Naive B cell (primary cell): ENCODE measurements around the gene ANO2. TPM values are rescaled to one million over a fixed set of nuclear protein-coding genes. Genes with fewer than 3 reads are reported as not detected.

Experiments
- ATAC-seq, 2 donors: fragments of 150-1000 bp; cut with Tn5 transposase; 2 replicates each; pipeline ENCODE4 v1.10.0; 2021; ENCODE audit warnings: low read depth in 2 of 2, mild to moderate bottlenecking in 2 of 2, moderate library complexity in 2 of 2
- DNase-seq: peaks from one replicate; pipeline ENCODE4 v3.0.0; 2022
- H3K27ac Mint-ChIP-seq, 6 donors: one replicate each; pipeline ENCODE4 v1.8.0; 2020 to 2022; ENCODE audit warnings: mild to moderate bottlenecking in 6 of 6, mixed read lengths in 6 of 6, moderate library complexity in 5 of 6, inconsistent platforms in 2 of 6
- H3K27me3 Mint-ChIP-seq, 3 donors: one replicate each; pipeline ENCODE4 v1.8.0; 2021 to 2022; ENCODE audit warnings: mixed read lengths in 3 of 3, mild to moderate bottlenecking in 1 of 3
- H3K36me3 Mint-ChIP-seq, 2 donors: one replicate each; pipeline ENCODE4 v1.8.0; 2020 to 2022; ENCODE audit warnings: mixed read lengths in 2 of 2, inconsistent platforms in 1 of 2, mild to moderate bottlenecking in 1 of 2
- H3K4me1 Mint-ChIP-seq, 3 donors: one replicate each; pipeline ENCODE4 v1.8.0; 2020 to 2022; ENCODE audit warnings: mixed read lengths in 3 of 3, inconsistent platforms in 1 of 3, mild to moderate bottlenecking in 1 of 3, moderate library complexity in 1 of 3
- H3K4me3 Mint-ChIP-seq, 8 donors: one replicate each; pipeline ENCODE4 v1.8.0; 2020 to 2022; ENCODE audit warnings: mild to moderate bottlenecking in 8 of 8, mixed read lengths in 8 of 8, moderate library complexity in 8 of 8, inconsistent platforms in 2 of 8
- H3K9me3 Mint-ChIP-seq, 7 donors: one replicate each; pipeline ENCODE4 v1.8.0; 2020 to 2022; ENCODE audit warnings: mixed read lengths in 7 of 7, mild to moderate bottlenecking in 5 of 7, inconsistent platforms in 2 of 7, moderate library complexity in 1 of 7
- polyA plus RNA-seq, 6 donors: library from polyadenylated mRNA; unstranded; fragments of 300-500 nt; fragmentation: Illumina TruSeq; gene quantifications; one replicate each; pipeline ENCODE4 v1.2.3, GENCODE V29; 2021; ENCODE audit warnings: low read depth in 6 of 6

The ANO2 gene
- polyA plus RNA-seq, 6 donors from 2014 or later = not detected

- no peaks in the 10 kb centered on the region for H3K36me3 Mint-ChIP-seq
- H3K4me1 Mint-ChIP-seq = peaks cover 4 to 22% (median 5%) of the 10 kb centered on the region in 3 donors
- no peak for DNase-seq
- H3K27me3 Mint-ChIP-seq = peaks cover 37 to 48% (median 40%) of the 10 kb centered on the region in 3 donors
- no peak overlapping the region for H3K27ac Mint-ChIP-seq
- peaks cover 0 to 4% (median 0%) of the 10 kb centered on the region in 7 donors for H3K9me3 Mint-ChIP-seq
- H3K4me3 Mint-ChIP-seq = peak overlapping the region in 1 of 8 donors; percentile 52
- ATAC-seq = no peak
Observed at GRCh38 chr12:5884866-5885265, 60.2 kb downstream of the ANO2 start.

- DNase-seq (no peak), ATAC-seq (no peak)
- Mint-ChIP-seq H3K4me3 (no peak overlapping the region), H3K4me1 (peaks cover 4 to 19% (median 5%) of the 10 kb centered on the region in 3 donors), H3K9me3 (peaks cover 0 to 1% (median 0%) of the 10 kb centered on the region in 7 donors), H3K27me3 (peaks cover 37 to 48% (median 40%) of the 10 kb centered on the region in 3 donors), H3K27ac (no peak overlapping the region), H3K36me3 (no peaks in the 10 kb centered on the region)
Observed at GRCh38 chr12:5884285-5884684, 60.8 kb downstream of the ANO2 start.

GRCh38 chr12:5882511-5883190 lies 62.4 kb downstream of the ANO2 start:
- ATAC-seq = no peak
- Mint-ChIP-seq H3K36me3 (no peaks in the 10 kb centered on the region), H3K4me3 (no peak overlapping the region), H3K27ac (peak overlapping the region in 1 of 6 donors; percentile 5), H3K4me1 (peaks cover 0 to 10% (median 0%) of the 10 kb centered on the region in 3 donors), H3K9me3 (no peaks in the 10 kb centered on the region), H3K27me3 (peaks cover 29 to 40% (median 39%) of the 10 kb centered on the region in 3 donors)
- DNase-seq = no peak

- Mint-ChIP-seq H3K4me3 (no peak overlapping the region), H3K36me3 (no peaks in the 10 kb centered on the region), H3K27ac (no peak overlapping the region), H3K27me3 (peaks cover 30 to 43% (median 40%) of the 10 kb centered on the region in 3 donors), H3K9me3 (no peaks in the 10 kb centered on the region), H3K4me1 (peaks cover 0 to under 1% (median 0%) of the 10 kb centered on the region in 3 donors)
- ATAC-seq (no peak), DNase-seq (no peak)
Observed at GRCh38 chr12:5881666-5882065, 63.4 kb downstream of the ANO2 start.

- Mint-ChIP-seq H3K9me3 (no peaks in the 10 kb centered on the region), H3K4me1 (no peaks in the 10 kb centered on the region), H3K4me3 (no peak overlapping the region), H3K36me3 (no peaks in the 10 kb centered on the region), H3K27ac (no peak overlapping the region), H3K27me3 (peaks cover 27 to 39% (median 38%) of the 10 kb centered on the region in 3 donors)
- no peak for DNase-seq
- ATAC-seq = no peak
Observed at GRCh38 chr12:5881101-5881606, 63.9 kb downstream of the ANO2 start.

- DNase-seq = no peak
- no peak for ATAC-seq
- Mint-ChIP-seq H3K27ac (no peak overlapping the region), H3K4me1 (no peaks in the 10 kb centered on the region), H3K27me3 (peaks cover 5 to 24% (median 15%) of the 10 kb centered on the region in 3 donors), H3K9me3 (no peaks in the 10 kb centered on the region), H3K4me3 (no peak overlapping the region), H3K36me3 (peaks cover 0 to 7% of the 10 kb centered on the region in 2 donors)
Observed at GRCh38 chr12:5875851-5876250, 69.2 kb downstream of the ANO2 start.

GRCh38 chr12:5874514-5874913 lies 70.5 kb downstream of the ANO2 start:
- Mint-ChIP-seq H3K9me3 (no peaks in the 10 kb centered on the region), H3K27me3 (peaks cover 5 to 24% (median 13%) of the 10 kb centered on the region in 3 donors), H3K36me3 (peaks cover 0 to 7% of the 10 kb centered on the region in 2 donors), H3K4me3 (no peak overlapping the region), H3K27ac (no peak overlapping the region), H3K4me1 (no peaks in the 10 kb centered on the region)
- DNase-seq = no peak
- ATAC-seq = no peak

- no peak for ATAC-seq
- H3K9me3 Mint-ChIP-seq = no peaks in the 10 kb centered on the region
- H3K4me1 Mint-ChIP-seq = no peaks in the 10 kb centered on the region
- H3K27ac Mint-ChIP-seq = no peak overlapping the region
- peaks cover 5 to 24% (median 13%) of the 10 kb centered on the region in 3 donors for H3K27me3 Mint-ChIP-seq
- no peak for DNase-seq
- H3K36me3 Mint-ChIP-seq = peaks cover 0 to 7% of the 10 kb centered on the region in 2 donors
- H3K4me3 Mint-ChIP-seq = no peak overlapping the region
Observed at GRCh38 chr12:5873281-5873919, 71.7 kb downstream of the ANO2 start.

GRCh38 chr12:5872745-5873144 lies 72.3 kb downstream of the ANO2 start:
- no peaks in the 10 kb centered on the region for H3K9me3 Mint-ChIP-seq
- ATAC-seq = no peak

GRCh38 chr12:5871741-5872140 lies 73.3 kb downstream of the ANO2 start:
- no peak for ATAC-seq
- H3K4me1 Mint-ChIP-seq = no peaks in the 10 kb centered on the region

More at GRCh38 chr12:5872745-5873144, 72.3 kb downstream of the ANO2 start:
- peaks cover 5 to 24% (median 13%) of the 10 kb centered on the region in 3 donors for H3K27me3 Mint-ChIP-seq
- no peak overlapping the region for H3K27ac Mint-ChIP-seq
- DNase-seq = no peak
- H3K4me3 Mint-ChIP-seq = no peak overlapping the region
- peaks cover 0 to 7% of the 10 kb centered on the region in 2 donors for H3K36me3 Mint-ChIP-seq
- H3K4me1 Mint-ChIP-seq = no peaks in the 10 kb centered on the region

GRCh38 chr12:5870183-5870582 lies 74.9 kb downstream of the ANO2 start:
- H3K27me3 Mint-ChIP-seq = peaks cover 0 to 8% (median under 1%) of the 10 kb centered on the region in 3 donors
- H3K4me3 Mint-ChIP-seq = no peak overlapping the region
- H3K27ac Mint-ChIP-seq = peak overlapping the region in 1 of 6 donors; percentile 3
- H3K36me3 Mint-ChIP-seq = no peaks in the 10 kb centered on the region
- H3K9me3 Mint-ChIP-seq = no peaks in the 10 kb centered on the region
- H3K4me1 Mint-ChIP-seq = no peaks in the 10 kb centered on the region
- ATAC-seq (no peak), DNase-seq (no peak)

More at GRCh38 chr12:5871741-5872140, 73.3 kb downstream of the ANO2 start:
- Mint-ChIP-seq H3K4me3 (no peak overlapping the region), H3K36me3 (peaks cover 0 to 7% of the 10 kb centered on the region in 2 donors), H3K27me3 (peaks cover 0 to 18% (median 9%) of the 10 kb centered on the region in 3 donors), H3K9me3 (no peaks in the 10 kb centered on the region), H3K27ac (peak overlapping the region in 1 of 6 donors; percentile 38)
- DNase-seq = no peak

- H3K9me3 Mint-ChIP-seq = no peaks in the 10 kb centered on the region
- no peaks in the 10 kb centered on the region for H3K4me1 Mint-ChIP-seq
- no peak for DNase-seq
- H3K27ac Mint-ChIP-seq = no peak overlapping the region
- no peaks in the 10 kb centered on the region for H3K36me3 Mint-ChIP-seq
- H3K4me3 Mint-ChIP-seq = no peak overlapping the region
- no peaks in the 10 kb centered on the region for H3K27me3 Mint-ChIP-seq
- ATAC-seq = no peak
Observed at GRCh38 chr12:5868625-5869295, 76.3 kb downstream of the ANO2 start.

GRCh38 chr12:5865397-5865796 lies 79.7 kb downstream of the ANO2 start:
- Mint-ChIP-seq H3K4me1 (no peaks in the 10 kb centered on the region), H3K36me3 (no peaks in the 10 kb centered on the region), H3K27ac (no peak overlapping the region), H3K27me3 (peaks cover 0 to 1% (median 0%) of the 10 kb centered on the region in 3 donors), H3K4me3 (no peak overlapping the region), H3K9me3 (no peaks in the 10 kb centered on the region)
- DNase-seq (no peak), ATAC-seq (no peak)
